ENCODE results near the gene DPY19L2.
"Not testable (repeated sequence)": the region's sequence is repeated elsewhere in the genome, so short reads cannot be mapped to it uniquely, and the experiment has no call there.

- TF ChIP-seq, protein P1, sequence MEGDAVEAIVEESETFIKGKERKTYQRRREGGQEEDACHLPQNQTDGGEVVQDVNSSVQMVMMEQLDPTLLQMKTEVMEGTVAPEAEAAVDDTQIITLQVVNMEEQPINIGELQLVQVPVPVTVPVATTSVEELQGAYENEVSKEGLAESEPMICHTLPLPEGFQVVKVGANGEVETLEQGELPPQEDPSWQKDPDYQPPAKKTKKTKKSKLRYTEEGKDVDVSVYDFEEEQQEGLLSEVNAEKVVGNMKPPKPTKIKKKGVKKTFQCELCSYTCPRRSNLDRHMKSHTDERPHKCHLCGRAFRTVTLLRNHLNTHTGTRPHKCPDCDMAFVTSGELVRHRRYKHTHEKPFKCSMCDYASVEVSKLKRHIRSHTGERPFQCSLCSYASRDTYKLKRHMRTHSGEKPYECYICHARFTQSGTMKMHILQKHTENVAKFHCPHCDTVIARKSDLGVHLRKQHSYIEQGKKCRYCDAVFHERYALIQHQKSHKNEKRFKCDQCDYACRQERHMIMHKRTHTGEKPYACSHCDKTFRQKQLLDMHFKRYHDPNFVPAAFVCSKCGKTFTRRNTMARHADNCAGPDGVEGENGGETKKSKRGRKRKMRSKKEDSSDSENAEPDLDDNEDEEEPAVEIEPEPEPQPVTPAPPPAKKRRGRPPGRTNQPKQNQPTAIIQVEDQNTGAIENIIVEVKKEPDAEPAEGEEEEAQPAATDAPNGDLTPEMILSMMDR (IDR thresholded peaks at IDR 0.05; ENCODE audit: insufficient read depth, low read length): not testable (repeated sequence)
- TF ChIP-seq POLR2AphosphoS5 (IDR thresholded peaks at IDR 0.05; ENCODE audit: low read depth); SPI1 (IDR thresholded peaks at IDR 0.05; ENCODE audit: borderline replicate concordance, low read depth): not testable (repeated sequence)
Measured at GRCh38 chr12:63558445-63558844, 109.8 kb downstream of the DPY19L2 start.

Data from HL-60 (cell line).